Measurements from ENCODE around the gene CACNA1B. TPM values are rescaled to one million over a fixed set of nuclear protein-coding genes. Genes with fewer than 3 reads are reported as not detected.

CACNA1B gene
- total RNA-seq, 1 donor from 2014 or later, result 0.13 TPM

GRCh38 chr9:138009016-138009802 lies 131.6 kb downstream of the CACNA1B start:
- no peak for TF ChIP-seq CTCF (IDR thresholded peaks at IDR 0.05)
- no peaks in the 10 kb centered on the region for H3K27me3 Mint-ChIP-seq (ENCODE audit: unreplicated experiment)
- no peak for DNase-seq (ENCODE audit: extremely low spot score, unreplicated experiment)
- H3K36me3 Mint-ChIP-seq (ENCODE audit: unreplicated experiment), result no peaks in the 10 kb centered on the region
- H3K4me1 Mint-ChIP-seq (ENCODE audit: unreplicated experiment), result no peaks in the 10 kb centered on the region
- no peak overlapping the region for H3K4me3 Mint-ChIP-seq (ENCODE audit: unreplicated experiment)
- H3K9me3 Mint-ChIP-seq (ENCODE audit: unreplicated experiment), result no peaks in the 10 kb centered on the region
- H3K27ac Mint-ChIP-seq (ENCODE audit: unreplicated experiment), result no peak overlapping the region

- Mint-ChIP-seq H3K4me3 (ENCODE audit: unreplicated experiment) (no peak overlapping the region), H3K4me1 (ENCODE audit: unreplicated experiment) (no peaks in the 10 kb centered on the region), H3K27me3 (ENCODE audit: unreplicated experiment) (no peaks in the 10 kb centered on the region), H3K36me3 (ENCODE audit: unreplicated experiment) (no peaks in the 10 kb centered on the region), H3K27ac (ENCODE audit: unreplicated experiment) (no peak overlapping the region), H3K9me3 (ENCODE audit: unreplicated experiment) (no peaks in the 10 kb centered on the region)
- TF ChIP-seq CTCF (IDR thresholded peaks at IDR 0.05), result no peak
- no peak for DNase-seq (ENCODE audit: extremely low spot score, unreplicated experiment)
Measured at GRCh38 chr9:138009803-138010690, 132.5 kb downstream of the CACNA1B start.

DNA sequence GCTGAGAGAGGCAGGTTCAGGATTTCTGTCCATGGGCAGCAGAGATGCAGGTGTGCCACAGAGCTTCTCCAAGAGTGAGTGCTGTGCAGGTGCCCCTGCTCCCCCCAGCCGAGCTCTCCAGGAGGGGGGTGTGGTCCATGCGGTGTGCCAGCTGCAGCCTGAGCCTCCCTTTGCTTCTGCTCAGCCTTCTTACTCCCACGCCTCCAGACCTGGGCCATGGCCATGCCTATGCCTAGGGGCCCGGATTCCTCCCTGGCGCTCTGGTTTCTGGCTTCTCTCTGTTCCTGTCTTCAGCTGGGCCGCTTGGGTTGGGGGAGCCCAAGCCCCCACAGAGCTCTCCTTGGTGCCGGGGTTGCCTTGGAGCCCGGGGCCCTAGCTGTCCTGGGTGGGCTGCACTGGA lies 133.3 kb downstream of the CACNA1B start:
- no peaks in the 10 kb centered on the region for H3K36me3 Mint-ChIP-seq (ENCODE audit: unreplicated experiment)
- H3K4me1 Mint-ChIP-seq (ENCODE audit: unreplicated experiment), result no peaks in the 10 kb centered on the region
- no peak overlapping the region for H3K27ac Mint-ChIP-seq (ENCODE audit: unreplicated experiment)
- TF ChIP-seq CTCF (IDR thresholded peaks at IDR 0.05), result no peak
- H3K27me3 Mint-ChIP-seq (ENCODE audit: unreplicated experiment), result no peaks in the 10 kb centered on the region
- no peaks in the 10 kb centered on the region for H3K9me3 Mint-ChIP-seq (ENCODE audit: unreplicated experiment)
- no peak overlapping the region for H3K4me3 Mint-ChIP-seq (ENCODE audit: unreplicated experiment)
- no peak for DNase-seq (ENCODE audit: extremely low spot score, unreplicated experiment)

DNA sequence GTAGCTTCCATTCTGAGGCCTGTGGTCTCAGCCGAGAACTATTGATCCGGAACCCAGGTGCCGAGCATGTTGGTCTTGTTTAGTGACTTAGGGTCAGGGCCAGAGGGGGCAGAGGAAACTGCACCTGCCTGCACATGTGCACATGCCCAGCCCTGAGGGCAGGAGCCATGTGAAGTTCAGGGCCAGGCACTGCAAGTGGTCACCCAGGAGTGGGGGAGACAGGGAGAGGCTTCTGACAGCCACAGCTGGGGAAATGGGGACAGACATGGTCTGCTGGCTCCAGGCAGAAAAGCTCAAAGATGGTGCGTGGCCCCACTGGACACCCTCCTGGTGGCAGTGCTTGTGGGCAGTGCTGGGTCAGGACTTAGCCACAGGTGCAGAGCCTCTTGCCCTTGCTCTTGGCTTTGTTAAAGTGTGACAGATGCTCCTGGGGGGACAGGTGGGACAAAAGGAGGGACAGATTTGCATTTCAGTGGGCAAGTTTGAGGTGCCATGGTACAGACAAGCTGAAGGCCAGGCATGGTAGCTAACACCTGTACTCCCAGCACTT lies 134.4 kb downstream of the CACNA1B start:
- Mint-ChIP-seq H3K4me3 (ENCODE audit: unreplicated experiment) (no peak overlapping the region), H3K27me3 (ENCODE audit: unreplicated experiment) (no peaks in the 10 kb centered on the region), H3K27ac (ENCODE audit: unreplicated experiment) (no peak overlapping the region), H3K9me3 (ENCODE audit: unreplicated experiment) (no peaks in the 10 kb centered on the region), H3K36me3 (ENCODE audit: unreplicated experiment) (no peaks in the 10 kb centered on the region), H3K4me1 (ENCODE audit: unreplicated experiment) (no peaks in the 10 kb centered on the region)
- TF ChIP-seq CTCF (IDR thresholded peaks at IDR 0.05), result no peak
- no peak for DNase-seq (ENCODE audit: extremely low spot score, unreplicated experiment)

- Mint-ChIP-seq H3K9me3 (ENCODE audit: unreplicated experiment) (no peaks in the 10 kb centered on the region), H3K27me3 (ENCODE audit: unreplicated experiment) (no peaks in the 10 kb centered on the region), H3K27ac (ENCODE audit: unreplicated experiment) (no peak overlapping the region), H3K4me3 (ENCODE audit: unreplicated experiment) (no peak overlapping the region), H3K4me1 (ENCODE audit: unreplicated experiment) (no peaks in the 10 kb centered on the region), H3K36me3 (ENCODE audit: unreplicated experiment) (no peaks in the 10 kb centered on the region)
- no peak for DNase-seq (ENCODE audit: extremely low spot score, unreplicated experiment)
- no peak for TF ChIP-seq CTCF (IDR thresholded peaks at IDR 0.05)
Measured at GRCh38 chr9:138013273-138013672, 135.7 kb downstream of the CACNA1B start.

Measured in osteocyte (in vitro differentiated cells).